Stimulated activated CD8-positive, alpha-beta memory T cell treated with anti-CD3 and anti-CD28 coated beads, Interleukin-15, amount 100 ng/mL, for 1 hour (primary cell): Measurements from ENCODE around the gene MAP3K5.

Source experiments
- DNase-seq: peaks from one replicate; pipeline ENCODE4 v3.0.0-alpha.2; 2020; ENCODE audit warnings: low read depth

MAP3K5 gene

GRCh38 chr6:136683209-136683941 is 108.9 kb downstream of the MAP3K5 start:
- no peak for DNase-seq

GRCh38 chr6:136682292-136682691 is 110.0 kb downstream of the MAP3K5 start:
- DNase-seq: no peak

GRCh38 chr6:136677822-136678221 is 114.5 kb downstream of the MAP3K5 start:
- no peak for DNase-seq

GRCh38 chr6:136677344-136677743 is 114.9 kb downstream of the MAP3K5 start:
- no peak for DNase-seq

GRCh38 chr6:136676075-136676474 is 116.2 kb downstream of the MAP3K5 start:
- DNase-seq: no peak

DNA sequence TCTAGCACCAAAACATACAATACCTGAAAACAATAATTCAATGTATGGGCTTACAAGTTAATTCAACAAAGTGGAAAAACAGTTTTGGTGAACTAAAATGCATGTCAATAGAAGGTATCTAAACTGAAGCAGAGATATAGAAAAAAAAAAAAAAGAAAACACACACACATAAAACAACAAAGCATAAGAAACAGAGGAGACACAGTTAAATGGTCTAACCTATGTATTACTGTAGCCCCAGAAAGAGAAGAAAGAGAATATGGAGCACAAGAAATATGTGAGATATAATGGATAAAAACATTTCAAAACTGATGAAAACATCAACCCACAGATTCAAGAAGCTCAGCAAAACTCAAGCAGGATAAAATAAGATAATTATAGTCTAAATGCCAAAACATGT is 118.7 kb downstream of the MAP3K5 start:
- no peak for DNase-seq

DNA sequence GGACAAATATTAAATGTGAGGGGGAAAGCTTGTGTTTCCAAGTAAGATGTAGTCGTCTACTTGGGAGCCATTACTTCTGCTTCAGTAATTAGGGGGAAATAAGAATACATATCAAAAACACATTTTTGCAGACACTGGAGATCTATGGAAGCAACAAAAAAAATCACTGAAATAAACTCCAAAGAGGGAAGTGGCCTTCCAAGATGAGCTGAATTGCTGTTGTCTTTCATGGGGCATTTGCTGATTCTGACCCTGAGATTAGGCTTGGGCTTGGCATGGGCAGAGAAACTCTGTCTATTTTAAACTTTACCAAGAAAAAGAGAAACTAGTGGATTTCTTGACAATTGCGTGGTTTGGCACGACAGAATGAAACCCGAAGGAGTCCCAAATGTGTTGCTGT is 120.1 kb downstream of the MAP3K5 start:
- no peak for DNase-seq

DNA sequence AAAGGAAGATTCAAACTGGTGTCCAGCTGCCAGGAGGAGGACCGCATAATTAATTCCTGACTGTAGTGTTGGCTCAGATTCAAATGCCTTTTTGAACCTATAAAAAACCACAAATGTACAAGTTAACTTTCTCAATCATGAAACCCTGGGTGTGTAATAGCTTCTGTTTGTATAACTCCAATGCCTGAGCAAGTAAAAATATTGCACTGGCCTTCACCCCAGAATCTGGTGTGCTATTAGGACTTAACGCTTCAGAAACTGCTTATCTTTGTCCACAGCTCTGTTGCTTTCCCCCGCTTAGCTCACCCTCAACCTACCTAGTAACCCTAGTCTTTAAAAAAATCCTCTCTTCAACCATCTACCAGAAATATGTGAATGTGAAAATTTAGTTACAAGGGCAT is 123.0 kb downstream of the MAP3K5 start:
- no peak for DNase-seq

GRCh38 chr6:136668571-136668970 is 123.7 kb downstream of the MAP3K5 start:
- no peak for DNase-seq

DNA sequence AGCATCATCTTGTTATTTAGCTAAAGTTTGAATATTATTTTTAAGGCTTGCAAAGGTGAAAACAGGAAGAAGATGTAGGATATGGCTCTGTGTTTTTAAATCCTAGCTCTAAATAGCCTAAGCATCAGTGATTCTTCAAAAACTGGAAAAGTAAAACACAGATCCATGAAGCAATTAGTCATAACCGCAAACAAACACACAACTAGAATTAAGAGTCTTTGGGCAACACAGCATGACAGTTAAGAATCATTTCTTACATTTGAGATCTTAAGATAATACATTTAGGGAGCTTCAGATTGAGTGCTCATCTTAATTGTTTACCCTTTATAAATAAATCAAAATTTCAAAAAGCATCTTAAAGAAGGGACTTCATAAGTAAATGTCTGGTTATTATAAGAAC is 126.2 kb downstream of the MAP3K5 start:
- no peak for DNase-seq

GRCh38 chr6:136662347-136663237 is 129.7 kb downstream of the MAP3K5 start:
- DNase-seq: no peak

DNA sequence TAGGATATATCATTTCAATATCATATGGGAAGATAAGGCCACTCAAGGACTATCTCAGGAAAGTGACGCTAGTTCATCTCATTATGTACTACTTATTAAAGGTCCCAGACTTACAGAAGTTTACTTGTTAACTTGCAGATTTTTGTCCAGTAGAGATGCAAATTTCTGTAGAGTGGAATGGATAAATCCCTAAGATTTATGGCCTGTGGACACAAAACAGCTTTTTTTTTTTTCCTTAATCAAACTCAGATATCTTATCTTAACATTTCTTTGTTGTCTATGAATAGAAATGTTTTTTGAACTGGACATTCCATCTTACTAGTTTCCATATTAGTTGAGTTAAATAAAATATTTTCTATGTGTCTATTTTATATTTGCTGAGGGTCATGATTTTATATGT is 131.6 kb downstream of the MAP3K5 start:
- DNase-seq: no peak

DNA sequence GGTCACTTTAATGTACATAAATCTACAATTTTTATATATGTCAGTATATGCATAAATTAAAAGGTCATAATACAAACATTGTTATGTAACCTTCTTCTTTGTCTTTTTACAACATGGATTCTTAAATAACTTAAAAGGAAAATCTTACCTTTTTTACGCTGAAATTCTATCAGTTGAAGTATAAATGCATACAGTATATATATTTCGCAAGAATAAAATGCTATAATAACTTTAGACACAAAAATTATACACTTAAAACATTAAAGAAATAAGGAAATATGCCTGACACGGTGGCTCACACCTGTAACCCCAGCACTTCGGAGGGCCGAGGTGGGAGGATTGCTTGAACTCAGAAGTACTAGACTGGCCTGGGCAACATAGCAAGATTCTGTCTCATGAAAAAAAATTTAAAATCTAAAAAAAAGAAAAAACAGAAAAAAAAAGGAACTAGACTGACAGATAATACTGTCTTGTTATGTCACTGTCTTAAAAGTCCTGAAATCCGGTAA is 132.2 kb downstream of the MAP3K5 start:
- no peak for DNase-seq

DNA sequence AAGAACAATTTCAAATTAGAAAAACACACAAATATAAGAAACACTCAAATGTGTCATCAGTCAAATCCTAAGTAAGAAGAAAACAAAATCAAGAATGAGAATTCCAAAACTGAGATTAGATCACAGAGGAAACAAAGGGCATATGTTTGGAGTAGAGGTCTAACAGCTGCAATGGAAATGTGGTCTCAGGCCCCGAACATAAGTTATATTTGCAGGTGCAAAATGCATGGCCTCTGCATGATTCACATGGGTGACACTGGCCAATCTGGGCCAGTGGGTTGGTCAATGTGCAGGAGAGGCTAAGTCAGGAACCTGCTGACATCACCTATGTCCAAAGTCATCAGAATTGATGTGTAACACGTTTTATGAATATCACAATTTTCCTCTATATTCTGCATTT is 133.6 kb downstream of the MAP3K5 start:
- no peak for DNase-seq

- DNase-seq: no peak
These were observed 134.6 kb downstream of the MAP3K5 start for GRCh38 chr6:136657666-136658065.

- no peak for DNase-seq
These were observed 136.2 kb downstream of the MAP3K5 start for GRCh38 chr6:136656121-136656520.

- DNase-seq: no peak
These were observed 136.8 kb downstream of the MAP3K5 start for GRCh38 chr6:136655239-136656014.

DNA sequence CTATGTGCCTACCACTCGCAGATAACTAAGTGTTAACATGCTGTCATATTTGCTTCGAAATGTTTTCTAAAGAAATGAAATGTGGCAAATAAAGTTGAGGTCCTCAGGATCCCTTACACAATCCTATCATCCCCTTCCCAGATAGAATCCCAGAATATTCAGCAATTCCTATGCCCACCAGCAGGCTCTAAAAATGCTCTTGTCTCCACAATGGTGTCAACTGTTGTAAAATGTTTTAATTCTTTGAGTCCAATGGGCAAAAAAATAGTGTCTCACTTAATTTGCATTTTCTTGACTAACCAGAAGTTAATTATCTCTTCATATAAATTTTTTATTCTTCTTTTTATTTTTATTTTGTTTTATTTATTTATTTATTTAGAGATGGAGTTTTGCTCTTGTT is 138.2 kb downstream of the MAP3K5 start:
- no peak for DNase-seq

DNA sequence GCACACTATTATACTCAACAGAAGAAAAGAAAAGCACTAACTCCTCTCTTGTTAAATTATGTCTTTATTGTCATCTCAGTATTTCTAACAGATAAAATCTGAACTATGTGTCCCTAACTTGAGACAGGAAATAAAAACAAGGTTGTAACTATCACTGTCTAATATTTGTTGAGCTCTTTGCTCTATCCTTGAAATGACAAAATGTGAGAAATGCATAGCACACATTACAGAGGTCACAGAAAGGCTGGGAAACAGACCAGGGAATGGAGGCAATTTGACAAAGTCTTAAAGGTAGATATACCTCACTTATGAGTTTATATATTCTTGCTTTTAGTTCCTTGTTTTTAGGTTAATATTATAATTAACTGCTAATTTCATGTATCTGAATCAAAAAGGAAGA is 139.6 kb downstream of the MAP3K5 start:
- DNase-seq: no peak

DNA sequence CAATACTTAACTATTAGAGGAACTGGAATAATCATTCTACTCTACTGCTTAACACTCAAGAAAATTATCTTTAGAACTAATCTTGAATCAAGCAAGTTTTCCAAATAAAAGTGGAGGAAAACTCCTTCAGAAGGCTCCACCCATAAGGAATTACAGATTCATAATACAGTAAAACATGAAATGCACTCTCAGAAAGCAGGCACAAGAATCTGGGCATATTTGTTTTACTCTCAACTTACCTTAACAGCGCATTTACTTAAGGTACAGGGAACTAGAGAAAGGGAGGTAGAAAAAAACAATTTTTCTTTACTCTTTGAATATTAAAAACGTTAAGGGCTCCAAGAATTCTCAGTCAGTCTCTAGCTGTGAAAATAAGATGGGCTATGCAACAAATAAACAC is 140.3 kb downstream of the MAP3K5 start:
- DNase-seq: no peak

DNA sequence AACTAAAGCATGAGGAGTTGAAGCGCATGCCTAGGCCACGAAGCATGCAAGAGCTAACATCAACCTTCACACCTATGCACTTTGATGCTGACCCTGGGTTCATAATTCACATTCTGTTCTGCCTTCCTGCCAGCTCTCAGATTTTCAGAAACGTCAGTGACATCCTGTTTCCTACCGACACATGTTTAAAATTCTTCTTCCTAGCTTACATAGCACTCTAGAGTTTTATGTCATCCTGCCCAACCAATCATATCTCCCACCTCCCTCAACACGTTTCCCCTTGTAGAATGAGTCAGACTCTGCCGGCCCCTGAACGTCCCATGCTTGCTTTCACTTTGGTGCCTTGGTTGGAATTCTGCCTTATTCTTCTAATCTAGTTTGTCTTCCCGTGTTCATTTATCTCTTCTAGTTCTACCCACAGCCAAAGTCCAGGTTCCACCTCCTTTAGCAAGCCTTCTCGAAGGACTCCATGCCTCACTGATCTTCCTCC is 144.9 kb downstream of the MAP3K5 start:
- no peak for DNase-seq

DNA sequence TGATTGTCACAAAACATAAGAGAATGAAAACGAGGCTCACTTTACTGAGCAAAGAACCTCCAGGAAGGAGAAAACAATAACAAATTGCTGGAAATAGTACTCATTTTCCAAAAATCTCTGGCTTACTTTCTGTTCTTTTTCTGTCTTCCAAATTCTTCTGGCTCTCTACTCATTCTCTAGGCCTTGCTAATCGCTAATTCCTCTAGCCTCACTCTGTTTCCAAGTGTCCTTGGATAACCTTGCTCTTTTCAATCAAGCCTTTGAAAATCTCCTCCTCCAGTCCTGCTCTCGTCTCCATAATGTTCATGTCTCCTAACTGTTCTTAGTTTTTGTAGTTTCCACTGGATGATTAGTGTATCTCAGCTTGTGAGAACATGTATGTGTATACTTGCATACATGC is 145.9 kb downstream of the MAP3K5 start:
- no peak for DNase-seq
